ENCODE measurements around the gene RPS2.
A peak's percentile ranks its signal among the peaks of the same experiment; 100 is the strongest.

The RPS2 gene

GRCh38 chr16:1938316-1938715 lies 26.3 kb downstream of the RPS2 start:
- no peak overlapping the region for H3K27ac ChIP-seq
- peaks cover 16% of the 10 kb centered on the region for H3K36me3 ChIP-seq
- H3K4me3 ChIP-seq (ENCODE audit: low read depth, low read length), result no peak overlapping the region
- H3K27me3 ChIP-seq (ENCODE audit: insufficient read depth, low read depth, severe bottlenecking), result no peaks in the 10 kb centered on the region
- no peak for DNase-seq
- no peak for TF ChIP-seq CTCF (IDR thresholded peaks at IDR 0.05; ENCODE audit: low read depth, low read length)
- H3K9me3 ChIP-seq (ENCODE audit: severe bottlenecking), result no peaks in the 10 kb centered on the region

GRCh38 chr16:1936945-1937479 lies 27.6 kb downstream of the RPS2 start:
- Histone ChIP-seq H3K9me3 (ENCODE audit: severe bottlenecking) (no peaks in the 10 kb centered on the region), H3K27me3 (ENCODE audit: insufficient read depth, low read depth, severe bottlenecking) (no peaks in the 10 kb centered on the region), H3K36me3 (peaks cover 16% of the 10 kb centered on the region), H3K27ac (no peak overlapping the region), H3K4me3 (ENCODE audit: low read depth, low read length) (no peak overlapping the region)
- TF ChIP-seq CTCF (IDR thresholded peaks at IDR 0.05; ENCODE audit: low read depth, low read length), result no peak
- DNase-seq, result no peak

- TF ChIP-seq CTCF (IDR thresholded peaks at IDR 0.05; ENCODE audit: low read depth, low read length), result no peak
- DNase-seq, result no peak
Measured at GRCh38 chr16:1933097-1933661, 31.4 kb downstream of the RPS2 start.

GRCh38 chr16:1932050-1933028 lies 32.3 kb downstream of the RPS2 start:
- Histone ChIP-seq H3K4me3 (ENCODE audit: low read depth, low read length) (no peak overlapping the region), H3K36me3 (no peaks in the 10 kb centered on the region), H3K9me3 (ENCODE audit: severe bottlenecking) (no peaks in the 10 kb centered on the region), H3K27me3 (ENCODE audit: insufficient read depth, low read depth, severe bottlenecking) (no peaks in the 10 kb centered on the region), H3K27ac (peak overlapping the region; percentile 14; the same call in 1 of the 2 replicates)
- peak; percentile 61 for TF ChIP-seq CTCF (IDR thresholded peaks at IDR 0.05; ENCODE audit: low read depth, low read length)
- DNase-seq, result peak; percentile 69

More at GRCh38 chr16:1933097-1933661, 31.4 kb downstream of the RPS2 start:
- Histone ChIP-seq H3K4me3 (ENCODE audit: low read depth, low read length) (no peak overlapping the region), H3K36me3 (peaks cover 2% of the 10 kb centered on the region), H3K27ac (no peak overlapping the region), H3K27me3 (ENCODE audit: insufficient read depth, low read depth, severe bottlenecking) (no peaks in the 10 kb centered on the region), H3K9me3 (ENCODE audit: severe bottlenecking) (no peaks in the 10 kb centered on the region)

GRCh38 chr16:1930338-1930720 lies 34.3 kb downstream of the RPS2 start:
- DNase-seq, result no peak
- H3K27me3 ChIP-seq (ENCODE audit: insufficient read depth, low read depth, severe bottlenecking), result no peaks in the 10 kb centered on the region

More at GRCh38 chr16:1930338-1930720, 34.3 kb downstream of the RPS2 start:
- H3K4me3 ChIP-seq (ENCODE audit: low read depth, low read length), result no peak overlapping the region
- no peak overlapping the region; the same call in 1 of the 2 replicates for H3K27ac ChIP-seq
- no peaks in the 10 kb centered on the region for H3K36me3 ChIP-seq
- TF ChIP-seq CTCF (IDR thresholded peaks at IDR 0.05; ENCODE audit: low read depth, low read length), result no peak
- no peaks in the 10 kb centered on the region for H3K9me3 ChIP-seq (ENCODE audit: severe bottlenecking)

Measured in WERI-Rb-1 (cell line).